GM23338 (cell line): ENCODE measurements around the gene SRPK1. TPM values are rescaled to one million over a fixed set of nuclear protein-coding genes. Genes with fewer than 3 reads are reported as not detected.

ENCODE experiments used
- ATAC-seq: fragments of 200-7000 bp; cut with Tn5 transposase; 3 replicates; pipeline ENCODE4 v1.9.1; 2020
- DNase-seq: peaks from one replicate; pipeline ENCODE4 v3.0.0-alpha.2; 2015; ENCODE audit warnings: low spot score
- H2AFZ ChIP-seq: fragments of 200-600 bp; sonication (generic); 2 replicates; pipeline ENCODE4 v1.8.0; 2016; ENCODE audit warnings: antibody characterized with exemption, mild to moderate bottlenecking, moderate library complexity
- H3F3A ChIP-seq: fragments of 200-600 bp; sonication (generic); replicated peaks from 2 replicates; pipeline ENCODE4 v1.8.0; 2017; ENCODE audit warnings: antibody characterized with exemption, mixed run types, low read depth
- H3K27ac ChIP-seq: fragments of 200-600 bp; sonication (generic); 2 replicates; pipeline ENCODE4 v1.6.1; 2016; ENCODE audit warnings: low read depth
- H3K27me3 ChIP-seq: fragments of 200-600 bp; sonication (generic); 2 replicates; pipeline ENCODE4 v1.8.0; 2016; ENCODE audit warnings: mild to moderate bottlenecking, mixed run types, moderate library complexity; ENCODE audit not compliant: insufficient read depth
- H3K36me3 ChIP-seq: fragments of 200-600 bp; sonication (generic); 2 replicates; pipeline ENCODE4 v1.8.0; 2016; ENCODE audit warnings: mild to moderate bottlenecking; ENCODE audit not compliant: insufficient read depth
- H3K4me1 ChIP-seq: fragments of 200-600 bp; sonication (generic); 2 replicates; pipeline ENCODE4 v1.8.0; 2016; ENCODE audit warnings: mild to moderate bottlenecking, moderate library complexity; ENCODE audit not compliant: insufficient read depth
- H3K4me2 ChIP-seq: fragments of 200-600 bp; sonication (generic); 2 replicates; pipeline ENCODE4 v1.7.1; 2017; ENCODE audit warnings: mixed run types
- H3K4me3 ChIP-seq: fragments of 200-600 bp; sonication (generic); 2 replicates; pipeline ENCODE4 v1.6.1; 2016; ENCODE audit warnings: mixed run types
- H3K79me2 ChIP-seq: fragments of 200-600 bp; sonication (generic); replicated peaks from 2 replicates; pipeline ENCODE4 v1.8.0; 2017; ENCODE audit warnings: mild to moderate bottlenecking; ENCODE audit not compliant: insufficient read depth
- H3K9me2 ChIP-seq: fragments of 200-600 bp; sonication (generic); 2 replicates; pipeline ENCODE4 v1.8.0; 2017; ENCODE audit not compliant: insufficient read depth
- H4K20me1 ChIP-seq: fragments of 200-600 bp; sonication (generic); replicated peaks from 2 replicates; pipeline ENCODE4 v1.8.0; 2017; ENCODE audit warnings: mild to moderate bottlenecking; ENCODE audit not compliant: insufficient read depth
- H3K27ac Mint-ChIP-seq: 2 replicates; pipeline ENCODE4 v1.8.0; 2020; ENCODE audit warnings: inconsistent platforms, mild to moderate bottlenecking, moderate library complexity, mixed read lengths
- H3K27me3 Mint-ChIP-seq: 3 replicates; pipeline ENCODE4 v1.8.0; 2022; ENCODE audit warnings: low read depth, mild to moderate bottlenecking, moderate library complexity, mixed read lengths, inconsistent platforms; ENCODE audit not compliant: insufficient read depth, poor library complexity
- H3K36me3 Mint-ChIP-seq: 3 replicates; pipeline ENCODE4 v1.8.0; 2021; ENCODE audit warnings: low read depth, mild to moderate bottlenecking, inconsistent platforms, moderate library complexity, mixed read lengths
- H3K4me1 Mint-ChIP-seq: 3 replicates; pipeline ENCODE4 v1.8.0; 2020; ENCODE audit warnings: mild to moderate bottlenecking, inconsistent platforms, mixed read lengths
- H3K4me3 Mint-ChIP-seq: 3 replicates; pipeline ENCODE4 v1.8.0; 2021; ENCODE audit warnings: moderate library complexity, mild to moderate bottlenecking, inconsistent platforms, mixed read lengths
- H3K9me3 Mint-ChIP-seq: 3 replicates; pipeline ENCODE4 v1.8.0; 2020; ENCODE audit warnings: moderate library complexity, mild to moderate bottlenecking, inconsistent platforms, mixed read lengths
- CREB1 ChIP-seq: fragments of 250-450 bp; sonication (Bioruptor Pico); IDR thresholded peaks from 2 replicates; pipeline ENCODE4 v1.5.0; 2020; ENCODE audit warnings: low read depth, mild to moderate bottlenecking, moderate library complexity
- ETS1 ChIP-seq: IDR thresholded peaks from 2 replicates; pipeline ENCODE4 v1.6.1; 2016; ENCODE audit warnings: antibody characterized with exemption
- EZH2 ChIP-seq: fragments of 200-600 bp; sonication (generic); IDR thresholded peaks from one replicate; pipeline ENCODE4 v1.8.0; 2017; ENCODE audit warnings: antibody characterized with exemption, mild to moderate bottlenecking, low read depth; ENCODE audit not compliant: unreplicated experiment
- EZH2phosphoT487 ChIP-seq: fragments of 200-600 bp; sonication (generic); IDR thresholded peaks from one replicate; pipeline ENCODE4 v1.8.1; 2018; ENCODE audit warnings: antibody characterized with exemption; ENCODE audit not compliant: unreplicated experiment
- JUNB ChIP-seq: IDR thresholded peaks from one replicate; pipeline ENCODE4 v1.6.1; 2016; ENCODE audit warnings: antibody characterized with exemption; ENCODE audit not compliant: unreplicated experiment
- NANOG ChIP-seq: IDR thresholded peaks from 2 replicates; pipeline ENCODE4 v1.6.1; 2016; ENCODE audit warnings: antibody characterized with exemption, borderline replicate concordance
- POLR2AphosphoS5 ChIP-seq: IDR thresholded peaks from 2 replicates; pipeline ENCODE4 v1.6.1; 2016; ENCODE audit warnings: antibody characterized with exemption, low read depth
- REST ChIP-seq: IDR thresholded peaks from one replicate; pipeline ENCODE4 v1.6.1; 2018; ENCODE audit warnings: antibody characterized with exemption; ENCODE audit not compliant: unreplicated experiment
- STAT1 ChIP-seq: IDR thresholded peaks from one replicate; pipeline ENCODE4 v1.6.1; 2016; ENCODE audit warnings: antibody characterized with exemption; ENCODE audit not compliant: unreplicated experiment
- ZNF114 ChIP-seq: fragments of 250-450 bp; sonication (Bioruptor Pico); IDR thresholded peaks from 2 replicates; pipeline ENCODE4 v1.5.0; 2020; ENCODE audit warnings: mild to moderate bottlenecking, moderate library complexity
- ZNF331 ChIP-seq: fragments of 250-450 bp; sonication (Bioruptor Pico); IDR thresholded peaks from 2 replicates; pipeline ENCODE4 v1.5.0; 2020; ENCODE audit warnings: low read depth, mild to moderate bottlenecking, moderate library complexity
- ZNF462 ChIP-seq: fragments of 250-450 bp; sonication (Bioruptor Pico); IDR thresholded peaks from 2 replicates; pipeline ENCODE4 v1.5.0; 2020; ENCODE audit warnings: mild to moderate bottlenecking, moderate library complexity
- polyA plus RNA-seq: library from polyadenylated mRNA; unstranded; fragments of >200 nt; fragmentation: Nextera tagmentation; extraction: Ambion mirVana; gene quantifications from 2 replicates; pipeline ENCODE4 v1.2.1, GENCODE V29; 2016
- total RNA-seq: library from RNA; depleted of rRNA; stranded (reverse); fragments of >200 nt; shearing (Covaris generic); gene quantifications from 2 replicates; pipeline ENCODE4 v1.2.3, GENCODE V29; 2014
- TF ChIP-seq, protein P1 (sequence below), 2 experiments: fragments of 200-600 bp in 1 of 2; sonication (generic) in 1 of 2; conservative IDR thresholded peaks; 2 replicates each; pipeline versions ENCODE4 v1.5.1 to v1.6.1; 2016 to 2017; ENCODE audit warnings: antibody characterized with exemption in 2 of 2, low read depth in 2 of 2, mild to moderate bottlenecking in 2 of 2, moderate library complexity in 1 of 2

The SRPK1 gene
- total and polyA plus RNA-seq, 2 experiments from 2014 or later: 175 to 202 TPM

DNA sequence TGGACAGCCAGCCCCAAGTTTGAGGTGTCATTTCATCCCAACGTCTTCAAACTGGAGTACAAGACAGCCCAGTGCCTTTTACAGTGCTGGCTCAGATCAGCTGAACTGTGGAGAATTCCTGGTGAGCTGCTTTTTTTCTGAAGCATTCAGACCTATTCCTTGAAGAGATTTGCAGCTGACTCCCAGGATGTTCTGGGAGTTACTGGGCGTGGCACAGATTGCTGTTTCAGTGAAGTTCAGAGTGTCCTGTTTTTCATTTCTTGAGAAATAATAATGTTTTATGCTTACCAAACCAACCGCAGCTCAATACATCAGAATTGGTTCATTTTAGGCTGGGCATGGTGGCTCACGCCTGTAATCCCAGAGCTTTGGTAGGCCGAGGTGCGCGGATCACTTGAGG is 33.4 kb upstream of the SRPK1 start:
- Mint-ChIP-seq H3K36me3 (no peaks in the 10 kb centered on the region), H3K4me3 (no peak overlapping the region), H3K27me3 (no peaks in the 10 kb centered on the region), H3K27ac (no peak overlapping the region), H3K9me3 (no peaks in the 10 kb centered on the region), H3K4me1 (peaks cover 13% of the 10 kb centered on the region)
- no peak overlapping the region for H3K27ac ChIP-seq
- H3K4me2 ChIP-seq: no peak overlapping the region
- H3K4me3 ChIP-seq: no peak overlapping the region
- no peaks in the 10 kb centered on the region for H3K9me2 ChIP-seq
- H3K27me3 ChIP-seq: no peaks in the 10 kb centered on the region
- no peaks in the 10 kb centered on the region for H3K36me3 ChIP-seq
- peaks cover 6% of the 10 kb centered on the region; the same call in 1 of the 2 replicates for H3K4me1 ChIP-seq
- H2AFZ ChIP-seq: no peak overlapping the region
- H3F3A ChIP-seq: no peaks in the 10 kb centered on the region
- H4K20me1 ChIP-seq: no peaks in the 10 kb centered on the region
- TF ChIP-seq EZH2phosphoT487 (no peak), STAT1 (no peak), JUNB (no peak), ZNF462 (CRISPR knock-in tag) (no peak), POLR2AphosphoS5 (no peak), ZNF114 (CRISPR knock-in tag) (no peak), REST (no peak), CREB1 (no peak), EZH2 (no peak), ETS1 (no peak), ZNF331 (CRISPR knock-in tag) (no peak), NANOG (no peak)
- TF ChIP-seq, protein P1, sequence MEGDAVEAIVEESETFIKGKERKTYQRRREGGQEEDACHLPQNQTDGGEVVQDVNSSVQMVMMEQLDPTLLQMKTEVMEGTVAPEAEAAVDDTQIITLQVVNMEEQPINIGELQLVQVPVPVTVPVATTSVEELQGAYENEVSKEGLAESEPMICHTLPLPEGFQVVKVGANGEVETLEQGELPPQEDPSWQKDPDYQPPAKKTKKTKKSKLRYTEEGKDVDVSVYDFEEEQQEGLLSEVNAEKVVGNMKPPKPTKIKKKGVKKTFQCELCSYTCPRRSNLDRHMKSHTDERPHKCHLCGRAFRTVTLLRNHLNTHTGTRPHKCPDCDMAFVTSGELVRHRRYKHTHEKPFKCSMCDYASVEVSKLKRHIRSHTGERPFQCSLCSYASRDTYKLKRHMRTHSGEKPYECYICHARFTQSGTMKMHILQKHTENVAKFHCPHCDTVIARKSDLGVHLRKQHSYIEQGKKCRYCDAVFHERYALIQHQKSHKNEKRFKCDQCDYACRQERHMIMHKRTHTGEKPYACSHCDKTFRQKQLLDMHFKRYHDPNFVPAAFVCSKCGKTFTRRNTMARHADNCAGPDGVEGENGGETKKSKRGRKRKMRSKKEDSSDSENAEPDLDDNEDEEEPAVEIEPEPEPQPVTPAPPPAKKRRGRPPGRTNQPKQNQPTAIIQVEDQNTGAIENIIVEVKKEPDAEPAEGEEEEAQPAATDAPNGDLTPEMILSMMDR (conservative IDR thresholded peaks at IDR 0.05; ENCODE audit: low read depth in 2 of 2): no peak
- no peaks in the 10 kb centered on the region for H3K79me2 ChIP-seq
- ATAC-seq (no peak), DNase-seq (no peak)
